ENCODE results near the gene LRRN2. TPM values are rescaled to one million over a fixed set of nuclear protein-coding genes. Genes with fewer than 3 reads are reported as not detected.

LRRN2 gene
- total RNA-seq, 1 experiment from 2014 or later: 2.0 TPM

DNA sequence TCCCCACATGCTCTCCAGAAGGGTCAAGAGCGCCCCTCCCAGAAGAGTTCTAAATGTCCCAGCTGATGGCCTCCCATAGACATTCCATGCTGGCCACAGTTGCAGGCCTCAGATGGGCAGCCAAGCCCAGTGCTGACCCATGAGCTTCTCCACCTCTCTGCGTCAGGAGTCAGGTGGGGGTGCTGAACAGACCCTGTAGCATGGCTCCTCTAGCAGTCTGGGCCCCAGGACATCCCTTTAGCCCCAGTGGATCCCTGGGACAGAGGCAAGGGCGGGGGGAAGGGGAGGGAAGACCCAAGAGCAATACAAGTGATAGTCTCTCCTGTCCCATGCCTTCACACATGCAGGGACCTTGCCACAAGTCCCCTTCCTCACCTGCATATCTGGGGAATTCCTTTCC is 56.7 kb downstream of the LRRN2 start:
- ATAC-seq (no peak), DNase-seq (ENCODE audit: low read depth, low spot score) (no peak)
- H3K27me3 ChIP-seq (ENCODE audit: control insufficient read depth, insufficient read depth, low read length): no peaks in the 10 kb centered on the region
- H3K27ac ChIP-seq (ENCODE audit: low read length): no peak overlapping the region
- H3K36me3 ChIP-seq (ENCODE audit: control insufficient read depth, insufficient read depth, low read length): no peaks in the 10 kb centered on the region
- peaks cover 6% of the 10 kb centered on the region for H3K4me1 ChIP-seq (ENCODE audit: control insufficient read depth, insufficient read depth, low read length)
- BruUV-seq (replicated peaks): no TSS peak
- in situ Hi-C loops (cut with HindIII; ENCODE audit: low pct_unique_long_range_greater_than_20kb, low sequenced_read_pairs) (no loop called here), intact Hi-C loops (cut with micrococcal nuclease; ENCODE audit: unreplicated experiment) (no loop called here)
- TF ChIP-seq, protein P1, sequence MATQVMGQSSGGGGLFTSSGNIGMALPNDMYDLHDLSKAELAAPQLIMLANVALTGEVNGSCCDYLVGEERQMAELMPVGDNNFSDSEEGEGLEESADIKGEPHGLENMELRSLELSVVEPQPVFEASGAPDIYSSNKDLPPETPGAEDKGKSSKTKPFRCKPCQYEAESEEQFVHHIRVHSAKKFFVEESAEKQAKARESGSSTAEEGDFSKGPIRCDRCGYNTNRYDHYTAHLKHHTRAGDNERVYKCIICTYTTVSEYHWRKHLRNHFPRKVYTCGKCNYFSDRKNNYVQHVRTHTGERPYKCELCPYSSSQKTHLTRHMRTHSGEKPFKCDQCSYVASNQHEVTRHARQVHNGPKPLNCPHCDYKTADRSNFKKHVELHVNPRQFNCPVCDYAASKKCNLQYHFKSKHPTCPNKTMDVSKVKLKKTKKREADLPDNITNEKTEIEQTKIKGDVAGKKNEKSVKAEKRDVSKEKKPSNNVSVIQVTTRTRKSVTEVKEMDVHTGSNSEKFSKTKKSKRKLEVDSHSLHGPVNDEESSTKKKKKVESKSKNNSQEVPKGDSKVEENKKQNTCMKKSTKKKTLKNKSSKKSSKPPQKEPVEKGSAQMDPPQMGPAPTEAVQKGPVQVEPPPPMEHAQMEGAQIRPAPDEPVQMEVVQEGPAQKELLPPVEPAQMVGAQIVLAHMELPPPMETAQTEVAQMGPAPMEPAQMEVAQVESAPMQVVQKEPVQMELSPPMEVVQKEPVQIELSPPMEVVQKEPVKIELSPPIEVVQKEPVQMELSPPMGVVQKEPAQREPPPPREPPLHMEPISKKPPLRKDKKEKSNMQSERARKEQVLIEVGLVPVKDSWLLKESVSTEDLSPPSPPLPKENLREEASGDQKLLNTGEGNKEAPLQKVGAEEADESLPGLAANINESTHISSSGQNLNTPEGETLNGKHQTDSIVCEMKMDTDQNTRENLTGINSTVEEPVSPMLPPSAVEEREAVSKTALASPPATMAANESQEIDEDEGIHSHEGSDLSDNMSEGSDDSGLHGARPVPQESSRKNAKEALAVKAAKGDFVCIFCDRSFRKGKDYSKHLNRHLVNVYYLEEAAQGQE (IDR thresholded peaks at IDR 0.05; ENCODE audit: insufficient read depth in 1 of 2, low read depth in 2 of 2, low read length in 1 of 2): no peak
- ChIA-PET POLR2A (no interaction called here), CTCF (no interaction called here)
- H3K4me3 ChIP-seq (ENCODE audit: low read depth in 2 of 2, low read length in 2 of 2): no peak overlapping the region
- no peaks in the 10 kb centered on the region for H3K9me3 ChIP-seq (ENCODE audit: control insufficient read depth, insufficient read depth, low read depth, low read length)

DNA sequence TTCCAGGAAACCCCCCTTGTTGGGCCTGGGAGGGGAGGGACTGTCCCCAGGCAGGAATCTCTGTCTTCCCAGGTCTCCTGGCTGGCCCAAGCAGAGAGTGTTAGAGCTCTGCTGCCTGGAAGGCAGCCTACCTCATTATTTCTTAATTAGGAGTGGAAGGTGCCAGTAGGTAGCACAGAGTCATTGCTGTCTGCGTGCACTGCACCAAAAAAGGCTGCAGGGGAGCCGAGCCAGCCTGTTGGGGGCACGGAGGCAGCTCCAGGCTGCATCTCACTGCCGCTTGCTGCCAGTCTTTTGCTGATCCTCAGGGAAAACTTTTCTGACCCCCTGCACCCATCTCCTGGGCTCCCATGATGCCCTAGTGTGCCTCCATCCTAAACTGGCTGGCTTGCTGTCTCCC is 58.1 kb downstream of the LRRN2 start:
- ATAC-seq: no peak
- CTCF ChIA-PET: interaction anchor here (0.6 kb wide), 1 partner anchor 179 kb away, joined by 3 read pairs; no protein-coding TSS in a partner anchor
- Histone ChIP-seq H3K4me3 (ENCODE audit: low read depth in 2 of 2, low read length in 2 of 2) (no peak overlapping the region), H3K36me3 (ENCODE audit: control insufficient read depth, insufficient read depth, low read length) (no peaks in the 10 kb centered on the region), H3K4me1 (ENCODE audit: control insufficient read depth, insufficient read depth, low read length) (peaks cover 16% of the 10 kb centered on the region), H3K27me3 (ENCODE audit: control insufficient read depth, insufficient read depth, low read length) (no peaks in the 10 kb centered on the region), H3K27ac (ENCODE audit: low read length) (no peak overlapping the region), H3K9me3 (ENCODE audit: control insufficient read depth, insufficient read depth, low read depth, low read length) (no peaks in the 10 kb centered on the region)
- BruUV-seq (replicated peaks): no TSS peak
- intact Hi-C loops (cut with micrococcal nuclease; ENCODE audit: unreplicated experiment) (no loop called here), in situ Hi-C loops (cut with HindIII; ENCODE audit: low pct_unique_long_range_greater_than_20kb, low sequenced_read_pairs) (no loop called here)
- DNase-seq (ENCODE audit: low read depth, low spot score): no peak
- POLR2A ChIA-PET: no interaction called here
- TF ChIP-seq POLR2AphosphoS5 (IDR thresholded peaks at IDR 0.05; ENCODE audit: low read depth, low read length): no peak
- no peak for TF ChIP-seq SIN3A (IDR thresholded peaks at IDR 0.05; ENCODE audit: borderline replicate concordance, insufficient read depth, low read depth, low read length)
- TF ChIP-seq, protein P1 (IDR thresholded peaks at IDR 0.05; ENCODE audit: insufficient read depth in 1 of 2, low read depth in 2 of 2, low read length in 1 of 2): no peak
- no peak for TF ChIP-seq TCF7L2 (IDR thresholded peaks at IDR 0.05; ENCODE audit: low read depth, low read length)
- TF ChIP-seq, protein P2, sequence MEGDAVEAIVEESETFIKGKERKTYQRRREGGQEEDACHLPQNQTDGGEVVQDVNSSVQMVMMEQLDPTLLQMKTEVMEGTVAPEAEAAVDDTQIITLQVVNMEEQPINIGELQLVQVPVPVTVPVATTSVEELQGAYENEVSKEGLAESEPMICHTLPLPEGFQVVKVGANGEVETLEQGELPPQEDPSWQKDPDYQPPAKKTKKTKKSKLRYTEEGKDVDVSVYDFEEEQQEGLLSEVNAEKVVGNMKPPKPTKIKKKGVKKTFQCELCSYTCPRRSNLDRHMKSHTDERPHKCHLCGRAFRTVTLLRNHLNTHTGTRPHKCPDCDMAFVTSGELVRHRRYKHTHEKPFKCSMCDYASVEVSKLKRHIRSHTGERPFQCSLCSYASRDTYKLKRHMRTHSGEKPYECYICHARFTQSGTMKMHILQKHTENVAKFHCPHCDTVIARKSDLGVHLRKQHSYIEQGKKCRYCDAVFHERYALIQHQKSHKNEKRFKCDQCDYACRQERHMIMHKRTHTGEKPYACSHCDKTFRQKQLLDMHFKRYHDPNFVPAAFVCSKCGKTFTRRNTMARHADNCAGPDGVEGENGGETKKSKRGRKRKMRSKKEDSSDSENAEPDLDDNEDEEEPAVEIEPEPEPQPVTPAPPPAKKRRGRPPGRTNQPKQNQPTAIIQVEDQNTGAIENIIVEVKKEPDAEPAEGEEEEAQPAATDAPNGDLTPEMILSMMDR (IDR thresholded peaks at IDR 0.05): no peak
